BJ (cell line): ENCODE data around the gene G3BP1. TPM values are rescaled to one million over a fixed set of nuclear protein-coding genes. Genes with fewer than 3 reads are reported as not detected.

Experiments used
- CTCF ChIA-PET: fragments of 350-600 bp; formaldehyde crosslinking; extraction: SDS; loops from one replicate; lab custom pipeline; 2021; ENCODE audit warnings: antibody characterized with exemption, inconsistent platforms; lab: Yijun Ruan, JAX
- POLR2A ChIA-PET: fragments of 300-600 bp; sonication (Branson Sonifier 250); formaldehyde crosslinking; extraction: SDS; loops from one replicate; lab custom pipeline; 2021; ENCODE audit warnings: antibody characterized with exemption; lab: Charles Lee
- DNase-seq: peaks from one replicate; pipeline ENCODE4 v3.0.0-alpha.2; 2011; ENCODE audit warnings: low read depth
- H3K27me3 ChIP-seq: 2 replicates; pipeline ENCODE4 v1.6.0; 2011; ENCODE audit warnings: low read length; ENCODE audit not compliant: control insufficient read depth, insufficient read depth
- H3K36me3 ChIP-seq: 2 replicates; pipeline ENCODE4 v1.5.1; 2011; ENCODE audit warnings: low read length; ENCODE audit not compliant: control insufficient read depth, insufficient read depth
- H3K4me3 ChIP-seq: 2 replicates; pipeline ENCODE4 v1.5.1; 2011; ENCODE audit warnings: low read depth, mild to moderate bottlenecking, control low read depth, low read length
- polyA plus RNA-seq: library from polyadenylated mRNA; depleted of rRNA; stranded (reverse); fragments of >200 nt; gene quantifications from 2 replicates; pipeline ENCODE4 v1.2.3, GENCODE V29; 2011
- TF ChIP-seq, protein P1 (sequence below): IDR thresholded peaks from 2 replicates; pipeline ENCODE4 v1.5.1; 2011; ENCODE audit warnings: low read depth, mild to moderate bottlenecking, control low read depth, inconsistent platforms, low read length, moderate library complexity; ENCODE audit not compliant: insufficient read depth

Gene G3BP1
- polyA plus RNA-seq, 1 experiment = 59.1 TPM

DNA sequence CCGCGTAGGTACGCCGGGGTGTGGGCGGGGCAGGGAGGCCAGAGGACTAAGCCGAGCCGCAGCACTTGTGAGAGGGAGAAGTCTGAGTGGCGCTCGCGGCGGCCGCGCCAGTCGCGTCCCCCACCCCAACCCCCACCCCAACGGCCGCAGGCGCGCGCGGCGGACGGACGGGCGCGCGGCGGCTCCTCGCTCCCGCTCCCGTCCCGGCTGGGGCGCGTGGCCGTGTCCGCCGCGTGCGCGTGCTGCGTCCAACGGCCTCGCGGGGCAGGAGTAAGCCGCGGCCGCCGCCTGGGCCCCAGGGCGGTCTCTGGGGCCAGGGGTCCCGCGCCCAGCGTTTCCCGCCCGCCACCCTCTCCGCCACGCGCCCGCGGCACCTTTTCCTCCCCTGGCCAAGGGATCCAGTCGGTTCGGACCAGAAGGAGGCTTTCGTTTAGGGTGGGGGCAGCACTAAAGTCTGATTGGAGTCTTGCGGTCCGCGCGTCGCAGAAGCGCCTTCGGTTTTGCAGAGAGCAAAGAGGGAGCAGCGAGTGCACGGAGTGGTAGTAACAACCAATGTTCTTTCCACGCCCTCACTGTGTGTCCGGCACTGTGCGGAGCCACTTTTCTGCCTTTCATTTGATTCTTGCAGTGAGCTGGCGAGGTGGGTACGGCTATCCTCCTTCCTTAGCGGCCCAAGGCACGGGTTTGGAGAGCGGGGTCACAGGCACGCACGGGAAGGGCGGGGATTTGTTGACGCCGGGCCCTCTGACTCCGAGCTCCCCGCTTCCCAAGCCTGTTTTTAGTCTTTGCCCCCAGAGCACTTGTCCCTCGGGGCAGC is 483 bp downstream of the G3BP1 start:
- no peak for DNase-seq
- Histone ChIP-seq H3K36me3 (no peaks in the 10 kb centered on the region; the same call in 1 of the 2 replicates), H3K27me3 (no peaks in the 10 kb centered on the region), H3K4me3 (peak overlapping the region; percentile 71)
- ChIA-PET CTCF (interaction anchor here (0.7 to 2.3 kb wide), 5 partner anchors 32 to 120 kb away, joined by 3 to 19 read pairs (median 5); no protein-coding TSS in a partner anchor), POLR2A (interaction anchor here (1.1 to 1.2 kb wide), 2 partner anchors 73 to 75 kb away, joined by 3 to 5 read pairs; no protein-coding TSS in a partner anchor)
- TF ChIP-seq, protein P1, sequence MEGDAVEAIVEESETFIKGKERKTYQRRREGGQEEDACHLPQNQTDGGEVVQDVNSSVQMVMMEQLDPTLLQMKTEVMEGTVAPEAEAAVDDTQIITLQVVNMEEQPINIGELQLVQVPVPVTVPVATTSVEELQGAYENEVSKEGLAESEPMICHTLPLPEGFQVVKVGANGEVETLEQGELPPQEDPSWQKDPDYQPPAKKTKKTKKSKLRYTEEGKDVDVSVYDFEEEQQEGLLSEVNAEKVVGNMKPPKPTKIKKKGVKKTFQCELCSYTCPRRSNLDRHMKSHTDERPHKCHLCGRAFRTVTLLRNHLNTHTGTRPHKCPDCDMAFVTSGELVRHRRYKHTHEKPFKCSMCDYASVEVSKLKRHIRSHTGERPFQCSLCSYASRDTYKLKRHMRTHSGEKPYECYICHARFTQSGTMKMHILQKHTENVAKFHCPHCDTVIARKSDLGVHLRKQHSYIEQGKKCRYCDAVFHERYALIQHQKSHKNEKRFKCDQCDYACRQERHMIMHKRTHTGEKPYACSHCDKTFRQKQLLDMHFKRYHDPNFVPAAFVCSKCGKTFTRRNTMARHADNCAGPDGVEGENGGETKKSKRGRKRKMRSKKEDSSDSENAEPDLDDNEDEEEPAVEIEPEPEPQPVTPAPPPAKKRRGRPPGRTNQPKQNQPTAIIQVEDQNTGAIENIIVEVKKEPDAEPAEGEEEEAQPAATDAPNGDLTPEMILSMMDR = no peak

DNA sequence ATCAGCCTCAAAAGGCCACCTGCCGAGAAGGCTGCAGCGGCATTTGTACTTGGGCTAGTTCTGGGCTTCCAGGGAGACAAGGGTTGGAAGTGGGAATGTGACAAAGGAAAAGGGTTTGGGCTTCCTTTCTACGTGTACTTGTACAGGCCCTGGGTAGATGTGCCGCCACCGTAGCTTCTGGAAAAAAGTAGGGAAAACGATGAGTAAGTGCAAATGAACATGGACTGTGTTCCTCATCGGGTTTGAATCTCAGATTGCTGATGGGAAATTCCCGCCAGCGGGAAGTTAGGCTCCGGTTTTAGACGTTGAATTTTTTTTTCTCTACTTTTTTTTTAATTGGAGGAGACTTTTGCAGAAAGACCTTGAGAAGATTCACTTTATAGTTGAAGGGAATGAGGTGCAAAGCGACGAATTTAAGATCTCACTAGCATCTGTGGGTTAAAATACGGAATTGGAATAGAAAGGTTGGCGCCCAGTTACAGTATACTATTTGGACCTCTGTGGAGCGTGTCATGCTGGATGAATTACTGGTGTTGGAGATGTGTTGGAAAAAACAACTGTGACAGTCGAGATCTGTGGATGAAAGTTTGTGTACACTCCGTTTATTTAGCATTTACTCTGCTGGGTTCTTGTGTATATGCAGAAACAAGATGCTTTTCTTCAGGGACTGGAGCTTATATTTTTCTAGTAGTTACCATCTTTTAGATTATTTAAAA is 1.2 kb downstream of the G3BP1 start:
- POLR2A ChIA-PET = interaction anchor here (1.0 kb wide), 1 partner anchor 112 kb away, joined by 3 read pairs; no protein-coding TSS in a partner anchor
- Histone ChIP-seq H3K27me3 (no peaks in the 10 kb centered on the region), H3K4me3 (peak overlapping the region; percentile 71), H3K36me3 (no peaks in the 10 kb centered on the region; the same call in 1 of the 2 replicates)
- CTCF ChIA-PET = interaction anchor here (0.7 to 1.0 kb wide), 3 partner anchors 52 to 114 kb away, joined by 3 to 5 read pairs (median 5); no protein-coding TSS in a partner anchor
- TF ChIP-seq, protein P1 = no peak
- no peak for DNase-seq

DNA sequence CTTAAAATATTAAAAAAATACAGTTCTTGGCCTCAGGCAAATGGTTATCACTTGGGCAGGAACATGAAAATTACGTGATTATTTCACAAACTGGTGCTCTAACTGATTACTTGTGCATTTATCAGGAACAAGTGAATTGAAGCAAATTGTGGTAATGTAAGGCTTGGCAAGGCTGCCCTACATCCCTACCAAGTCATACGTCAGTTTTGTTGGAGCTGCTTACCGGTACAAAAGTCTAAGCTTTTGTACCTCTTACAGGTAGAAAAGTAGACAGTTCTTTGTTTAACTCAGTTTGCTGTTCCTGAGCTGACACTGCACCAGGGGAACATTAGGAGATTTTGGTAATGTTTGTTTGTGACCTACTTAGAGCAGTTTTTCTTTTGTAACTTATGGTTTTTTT is 2.2 kb downstream of the G3BP1 start:
- CTCF ChIA-PET = interaction anchor here (0.6 to 0.7 kb wide), 2 partner anchors 23 to 753 kb away, joined by 4 to 5 read pairs; no protein-coding TSS in a partner anchor
- POLR2A ChIA-PET = interaction anchor here (0.6 to 1.3 kb wide), 3 partner anchors 10 to 113 kb away, joined by 3 read pairs; no protein-coding TSS in a partner anchor

DNA sequence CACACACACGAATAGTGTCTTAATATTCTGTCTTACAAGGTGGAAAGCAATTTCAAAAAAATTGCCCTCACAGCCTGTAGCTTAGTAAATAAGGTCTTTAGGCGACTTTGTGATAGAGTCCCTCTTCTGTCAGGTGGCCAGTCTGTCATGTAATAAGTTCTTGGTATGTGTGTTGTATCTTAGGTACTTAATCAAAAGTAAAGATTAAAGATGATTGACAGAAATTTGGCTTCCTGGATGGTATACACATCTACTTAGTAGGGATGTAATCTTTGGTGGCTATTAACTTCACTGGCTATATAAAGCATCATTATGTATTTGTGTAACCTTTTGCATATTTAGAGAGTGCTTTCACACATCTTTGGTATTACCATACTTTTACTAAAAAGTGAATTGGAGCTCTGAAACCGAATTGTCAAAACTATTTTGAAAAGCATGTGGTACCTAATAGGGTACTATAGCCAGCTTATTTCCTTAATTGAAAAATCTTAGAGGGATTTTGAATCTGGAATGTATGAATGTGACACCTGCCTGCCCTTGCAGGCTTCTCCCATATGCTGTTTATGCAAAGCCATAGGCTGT is 3.4 kb downstream of the G3BP1 start:
- CTCF ChIA-PET = no interaction called here
- Histone ChIP-seq H3K36me3 (no peaks in the 10 kb centered on the region; the same call in 1 of the 2 replicates), H3K27me3 (no peaks in the 10 kb centered on the region), H3K4me3 (no peak overlapping the region)
- no peak for DNase-seq
- POLR2A ChIA-PET = interaction anchor here (1.3 kb wide), 1 partner anchor 91 kb away, joined by 3 read pairs; no protein-coding TSS in a partner anchor
- TF ChIP-seq, protein P1 = no peak

More for the DNA sequence above, 2.2 kb downstream of the G3BP1 start:
- TF ChIP-seq, protein P1 = no peak
- Histone ChIP-seq H3K4me3 (peak overlapping the region; percentile 71), H3K36me3 (no peaks in the 10 kb centered on the region; the same call in 1 of the 2 replicates), H3K27me3 (no peaks in the 10 kb centered on the region)
- DNase-seq = no peak
